Neural cell (in vitro differentiated cells): Measurements from ENCODE around the gene CCL2. TPM values are rescaled to one million over a fixed set of nuclear protein-coding genes. Genes with fewer than 3 reads are reported as not detected.

Source experiments
- H2AFZ ChIP-seq: fragments of 200-600, 300-800 bp; sonication (generic), shearing (Covaris generic); 2 replicates; pipeline ENCODE4 v1.6.0; 2014; ENCODE audit warnings: low read depth, mild to moderate bottlenecking, antibody characterized with exemption, low read length, moderate library complexity
- H3F3A ChIP-seq: fragments of 200-600 bp; shearing (Covaris generic); 2 replicates; pipeline ENCODE4 v1.6.1; 2016; ENCODE audit warnings: mild to moderate bottlenecking, moderate library complexity, mixed read lengths, antibody characterized with exemption, low read length; ENCODE audit not compliant: insufficient read depth, poor library complexity, severe bottlenecking
- H3K27ac ChIP-seq: fragments of 200-600, 300-800 bp; sonication (generic), shearing (Covaris generic); 2 replicates; pipeline ENCODE4 v1.5.1; 2014; ENCODE audit warnings: mild to moderate bottlenecking, low read length, moderate library complexity
- H3K27me3 ChIP-seq: fragments of 300-800, 200-600 bp; sonication (generic), shearing (Covaris generic); 2 replicates; pipeline ENCODE4 v1.6.0; 2014; ENCODE audit warnings: mild to moderate bottlenecking, low read depth, low read length, moderate library complexity; ENCODE audit not compliant: insufficient read depth
- H3K36me3 ChIP-seq: fragments of 300-800, 200-600 bp; sonication (generic), shearing (Covaris generic); 2 replicates; pipeline ENCODE4 v1.5.1; 2014; ENCODE audit warnings: mild to moderate bottlenecking, antibody characterized with exemption, low read length, moderate library complexity; ENCODE audit not compliant: insufficient read depth
- H3K4me2 ChIP-seq: fragments of 300-800, 200-600 bp; sonication (generic), shearing (Covaris generic); 2 replicates; pipeline ENCODE4 v1.6.0; 2014; ENCODE audit warnings: mild to moderate bottlenecking, low read length
- H3K4me3 ChIP-seq: fragments of 300-800, 200-600 bp; sonication (generic), shearing (Covaris generic); 2 replicates; pipeline ENCODE4 v1.5.1; 2014; ENCODE audit warnings: mild to moderate bottlenecking, low read length, moderate library complexity
- H3K79me2 ChIP-seq: fragments of 200-600 bp; shearing (Covaris generic); replicated peaks from 2 replicates; pipeline ENCODE4 v1.6.0; 2014; ENCODE audit warnings: mild to moderate bottlenecking, low read length, moderate library complexity; ENCODE audit not compliant: insufficient read depth
- H3K9ac ChIP-seq: fragments of 300-800, 200-600 bp; sonication (generic), shearing (Covaris generic); 2 replicates; pipeline ENCODE4 v1.6.1; 2016; ENCODE audit warnings: mild to moderate bottlenecking, low read length, mixed read lengths
- H3K9me2 ChIP-seq: fragments of 200-600 bp; shearing (Covaris generic); 2 replicates; pipeline ENCODE4 v1.6.1; 2016; ENCODE audit warnings: mild to moderate bottlenecking, low read length, mixed read lengths; ENCODE audit not compliant: insufficient read depth
- H3K9me3 ChIP-seq: fragments of 200-600, 300-800 bp; sonication (generic), shearing (Covaris generic); 2 replicates; pipeline ENCODE4 v1.6.1; 2016; ENCODE audit warnings: mild to moderate bottlenecking, mixed run types, low read length, moderate library complexity, mixed read lengths
- H4K20me1 ChIP-seq: fragments of 200-600 bp; shearing (Covaris generic); 2 replicates; pipeline ENCODE4 v1.6.1; 2016; ENCODE audit warnings: mild to moderate bottlenecking, mixed run types; ENCODE audit not compliant: insufficient read depth
- CTCF ChIP-seq: fragments of 450-650 bp; IDR thresholded peaks from 2 replicates; pipeline ENCODE4 v1.5.1; 2014; ENCODE audit warnings: antibody characterized with exemption, mild to moderate bottlenecking, moderate library complexity; ENCODE audit not compliant: poor library complexity, severe bottlenecking
- EP300 ChIP-seq: fragments of 450-650 bp; conservative IDR thresholded peaks from 2 replicates; pipeline ENCODE4 v1.6.1; 2014; ENCODE audit warnings: antibody characterized with exemption, mild to moderate bottlenecking, moderate library complexity; ENCODE audit not compliant: poor library complexity, severe bottlenecking
- EZH2 ChIP-seq: fragments of 200-600, 300-800 bp; shearing (Covaris generic), sonication (generic); IDR thresholded peaks from 2 replicates; pipeline ENCODE4 v1.6.1; 2014; ENCODE audit warnings: antibody characterized with exemption, low read length, borderline replicate concordance, mild to moderate bottlenecking; ENCODE audit not compliant: insufficient read depth, poor library complexity, severe bottlenecking
- MXI1 ChIP-seq: fragments of 450-650 bp; conservative IDR thresholded peaks from 2 replicates; pipeline ENCODE4 v1.6.1; 2014; ENCODE audit warnings: antibody characterized with exemption, mild to moderate bottlenecking; ENCODE audit not compliant: poor library complexity, severe bottlenecking
- POLR2AphosphoS5 ChIP-seq: IDR thresholded peaks from 2 replicates; pipeline ENCODE4 v1.6.1; 2012
- RAD21 ChIP-seq: fragments of 450-650 bp; conservative IDR thresholded peaks from 2 replicates; pipeline ENCODE4 v1.6.1; 2014; ENCODE audit warnings: antibody characterized with exemption, mild to moderate bottlenecking, moderate library complexity
- REST ChIP-seq: IDR thresholded peaks from 2 replicates; pipeline ENCODE4 v1.6.1; 2012; ENCODE audit warnings: borderline replicate concordance
- SMC3 ChIP-seq: fragments of 450-650 bp; conservative IDR thresholded peaks from 2 replicates; pipeline ENCODE4 v1.6.1; 2014; ENCODE audit warnings: antibody characterized with exemption, mild to moderate bottlenecking, moderate library complexity; ENCODE audit not compliant: poor library complexity
- TAF1 ChIP-seq: IDR thresholded peaks from 2 replicates; pipeline ENCODE4 v1.6.1; 2012; ENCODE audit warnings: low read depth
- polyA plus RNA-seq: library from polyadenylated mRNA; depleted of rRNA; stranded (reverse); fragments of >200 nt; gene quantifications from 2 replicates; pipeline ENCODE4 v1.2.3, GENCODE V29; 2014

The CCL2 gene
- polyA plus RNA-seq, 1 donor from 2014 or later = 0.57 TPM

GRCh38 chr17:34259146-34259545, 4.1 kb downstream of the CCL2 start:
- Histone ChIP-seq H3K36me3 (no peaks in the 10 kb centered on the region), H3K27ac (no peak overlapping the region), H3K27me3 (no peaks in the 10 kb centered on the region), H3K9ac (no peak overlapping the region), H3K4me3 (no peak overlapping the region), H4K20me1 (no peaks in the 10 kb centered on the region), H3K9me2 (no peaks in the 10 kb centered on the region), H3K79me2 (no peaks in the 10 kb centered on the region), H2AFZ (no peak overlapping the region), H3K9me3 (no peaks in the 10 kb centered on the region), H3K4me2 (no peak overlapping the region), H3F3A (peaks cover 3% of the 10 kb centered on the region)
- TF ChIP-seq RAD21 (no peak), CTCF (no peak), TAF1 (no peak), SMC3 (no peak), POLR2AphosphoS5 (no peak), EZH2 (no peak), MXI1 (no peak), EP300 (no peak), REST (no peak)

- no peak overlapping the region for H3K4me2 ChIP-seq
- H3K4me3 ChIP-seq = no peak overlapping the region
- H3K9ac ChIP-seq = no peak overlapping the region
- no peaks in the 10 kb centered on the region for H3K9me2 ChIP-seq
- H3K79me2 ChIP-seq = no peaks in the 10 kb centered on the region
- H3K27ac ChIP-seq = no peak overlapping the region
- H3K36me3 ChIP-seq = no peaks in the 10 kb centered on the region
- no peaks in the 10 kb centered on the region for H3F3A ChIP-seq
- no peak for TF ChIP-seq MXI1
- no peak for TF ChIP-seq SMC3
- no peak for TF ChIP-seq POLR2AphosphoS5
- no peak for TF ChIP-seq TAF1
- no peak for TF ChIP-seq REST
- TF ChIP-seq EP300 = no peak
- no peak for TF ChIP-seq CTCF
- no peak for TF ChIP-seq EZH2
- TF ChIP-seq RAD21 = no peak
- no peak overlapping the region for H2AFZ ChIP-seq
- no peaks in the 10 kb centered on the region for H4K20me1 ChIP-seq
- H3K9me3 ChIP-seq = no peaks in the 10 kb centered on the region
- no peaks in the 10 kb centered on the region for H3K27me3 ChIP-seq
Measured at GRCh38 chr17:34260861-34261260, 5.8 kb downstream of the CCL2 start.
